ENCODE results near the gene CORO2A.

DNA sequence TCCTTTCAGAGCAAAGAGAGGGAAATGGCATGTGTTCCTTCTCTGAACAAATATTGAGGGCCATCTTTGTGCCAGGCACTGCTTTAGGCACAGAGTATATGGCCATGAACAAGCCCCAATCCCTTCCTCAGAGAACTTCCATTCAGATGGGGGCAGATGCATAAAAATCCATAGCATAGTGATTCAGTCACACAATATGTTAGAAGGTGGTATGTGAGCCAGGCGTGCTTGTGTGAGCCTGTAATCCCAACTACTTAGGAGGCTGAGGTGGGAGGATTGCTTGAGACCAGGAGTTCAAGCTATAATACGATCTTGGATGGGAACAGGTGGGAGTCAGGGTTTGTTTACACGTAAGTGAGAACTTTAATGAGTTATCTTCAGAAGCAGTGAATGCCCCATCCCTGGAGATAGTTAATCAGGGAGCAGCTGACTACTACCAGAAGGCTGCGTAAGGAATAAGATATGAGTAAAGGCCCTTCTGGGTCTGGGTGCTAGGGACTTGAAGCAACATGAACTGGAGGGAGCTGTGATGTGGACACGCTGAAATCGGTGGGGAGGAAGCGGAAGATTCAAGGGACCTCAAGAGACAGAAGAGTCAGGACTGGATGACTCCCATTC is 108.8 kb downstream of the CORO2A start:
- no peak for TF ChIP-seq POLR2A (IDR thresholded peaks at IDR 0.05)
- TF ChIP-seq, protein P1, sequence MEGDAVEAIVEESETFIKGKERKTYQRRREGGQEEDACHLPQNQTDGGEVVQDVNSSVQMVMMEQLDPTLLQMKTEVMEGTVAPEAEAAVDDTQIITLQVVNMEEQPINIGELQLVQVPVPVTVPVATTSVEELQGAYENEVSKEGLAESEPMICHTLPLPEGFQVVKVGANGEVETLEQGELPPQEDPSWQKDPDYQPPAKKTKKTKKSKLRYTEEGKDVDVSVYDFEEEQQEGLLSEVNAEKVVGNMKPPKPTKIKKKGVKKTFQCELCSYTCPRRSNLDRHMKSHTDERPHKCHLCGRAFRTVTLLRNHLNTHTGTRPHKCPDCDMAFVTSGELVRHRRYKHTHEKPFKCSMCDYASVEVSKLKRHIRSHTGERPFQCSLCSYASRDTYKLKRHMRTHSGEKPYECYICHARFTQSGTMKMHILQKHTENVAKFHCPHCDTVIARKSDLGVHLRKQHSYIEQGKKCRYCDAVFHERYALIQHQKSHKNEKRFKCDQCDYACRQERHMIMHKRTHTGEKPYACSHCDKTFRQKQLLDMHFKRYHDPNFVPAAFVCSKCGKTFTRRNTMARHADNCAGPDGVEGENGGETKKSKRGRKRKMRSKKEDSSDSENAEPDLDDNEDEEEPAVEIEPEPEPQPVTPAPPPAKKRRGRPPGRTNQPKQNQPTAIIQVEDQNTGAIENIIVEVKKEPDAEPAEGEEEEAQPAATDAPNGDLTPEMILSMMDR (IDR thresholded peaks at IDR 0.05): no peak

Data from ovary (tissue), 3 donors.